ENCODE measurements around the gene PTPN14.
"Not testable (repeated sequence)": the region's sequence is repeated elsewhere in the genome, so short reads cannot be mapped to it uniquely, and the experiment has no call there.

PTPN14 gene

DNA sequence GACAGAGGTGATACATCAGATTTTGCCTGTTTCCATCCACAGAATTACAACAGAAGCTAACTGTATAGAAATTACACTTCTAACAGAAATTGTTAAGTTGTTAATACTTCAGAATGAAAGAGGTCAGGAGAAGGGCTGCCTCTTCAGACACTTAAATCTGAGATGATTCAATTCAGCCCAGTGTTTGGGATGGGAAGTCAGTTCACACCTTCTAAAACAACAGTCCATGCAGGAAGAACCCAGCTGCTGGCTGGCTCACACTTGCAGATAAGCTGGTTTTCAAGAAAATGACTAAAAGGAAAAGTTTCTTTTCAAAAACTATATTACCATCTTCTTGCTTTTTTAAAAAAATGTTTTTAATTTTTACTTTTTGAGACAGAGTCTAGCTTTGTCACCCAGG lies 138.1 kb downstream of the PTPN14 start:
- no peak for TF ChIP-seq JUND (IDR thresholded peaks at IDR 0.05; ENCODE audit: low read depth)
- DNase-seq (ENCODE audit: low read depth in 1 of 2, low spot score in 1 of 2), result no peak
- in situ Hi-C loops (cut with HindIII; ENCODE audit: low pct_unique_long_range_greater_than_20kb, low sequenced_read_pairs), result no loop called here

GRCh38 chr1:214404571-214405213 lies 146.7 kb downstream of the PTPN14 start:
- TF ChIP-seq JUND (IDR thresholded peaks at IDR 0.05; ENCODE audit: low read depth), result no peak
- in situ Hi-C loops (cut with HindIII; ENCODE audit: low pct_unique_long_range_greater_than_20kb, low sequenced_read_pairs), result no loop called here
- DNase-seq (ENCODE audit: low read depth in 1 of 2, low spot score in 1 of 2), result no peak

GRCh38 chr1:214404154-214404553 lies 147.2 kb downstream of the PTPN14 start:
- no peak for TF ChIP-seq JUND (IDR thresholded peaks at IDR 0.05; ENCODE audit: low read depth)
- in situ Hi-C loops (cut with HindIII; ENCODE audit: low pct_unique_long_range_greater_than_20kb, low sequenced_read_pairs), result no loop called here
- DNase-seq (ENCODE audit: low read depth in 1 of 2, low spot score in 1 of 2), result no peak

DNA sequence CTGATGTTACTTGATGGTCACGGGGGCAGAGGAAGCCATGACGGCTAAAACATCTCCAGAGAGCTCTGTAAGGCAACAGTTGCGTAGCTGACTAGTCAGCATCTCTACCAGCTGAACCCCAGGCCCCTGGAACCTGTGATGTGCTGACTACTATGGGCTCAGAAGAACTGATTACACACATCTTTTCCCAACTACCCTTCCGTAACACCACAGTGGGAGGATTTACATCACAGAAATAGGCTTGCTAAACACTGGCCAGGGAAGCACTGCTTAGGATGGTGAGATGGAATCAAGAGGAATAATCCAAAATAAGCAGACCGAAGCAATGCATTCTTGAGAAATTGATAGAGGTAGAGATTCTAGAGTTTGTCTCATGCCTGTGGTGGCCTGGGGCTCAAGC lies 148.0 kb downstream of the PTPN14 start:
- DNase-seq (ENCODE audit: low read depth in 1 of 2, low spot score in 1 of 2), result no peak
- TF ChIP-seq JUND (IDR thresholded peaks at IDR 0.05; ENCODE audit: low read depth), result no peak
- in situ Hi-C loops (cut with HindIII; ENCODE audit: low pct_unique_long_range_greater_than_20kb, low sequenced_read_pairs), result no loop called here

DNA sequence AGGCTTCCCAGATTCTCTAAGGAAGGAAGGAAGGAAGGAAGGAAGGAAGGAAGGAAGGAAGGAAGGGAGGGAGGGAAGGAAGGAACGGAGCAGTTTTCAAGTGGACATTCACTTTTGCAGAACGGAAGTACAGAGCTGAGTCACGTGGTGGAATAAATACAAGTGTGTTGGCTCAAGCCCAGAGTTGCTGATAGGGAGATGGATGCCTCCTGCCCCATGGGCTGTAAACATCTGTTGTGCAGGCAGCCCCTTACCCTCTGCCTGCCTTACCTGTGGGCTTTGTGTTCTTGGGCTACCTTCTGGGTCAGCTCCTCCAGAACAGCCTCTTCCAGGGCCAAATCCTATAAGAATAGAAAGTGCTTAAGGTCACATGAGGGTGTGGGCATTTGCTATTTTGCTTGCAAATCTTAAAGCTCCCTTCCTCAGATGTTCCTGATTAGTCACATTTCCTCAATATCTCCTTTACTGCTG lies 148.8 kb downstream of the PTPN14 start:
- no peak for TF ChIP-seq JUND (IDR thresholded peaks at IDR 0.05; ENCODE audit: low read depth)
- in situ Hi-C loops (cut with HindIII; ENCODE audit: low pct_unique_long_range_greater_than_20kb, low sequenced_read_pairs), result no loop called here
- no peak for DNase-seq (ENCODE audit: low read depth in 1 of 2, low spot score in 1 of 2)

- TF ChIP-seq JUND (IDR thresholded peaks at IDR 0.05; ENCODE audit: low read depth), result no peak
- in situ Hi-C loops (cut with HindIII; ENCODE audit: low pct_unique_long_range_greater_than_20kb, low sequenced_read_pairs), result no loop called here
- no peak for DNase-seq (ENCODE audit: low read depth in 1 of 2, low spot score in 1 of 2)
Measured at GRCh38 chr1:214401666-214402065, 149.7 kb downstream of the PTPN14 start.

DNA sequence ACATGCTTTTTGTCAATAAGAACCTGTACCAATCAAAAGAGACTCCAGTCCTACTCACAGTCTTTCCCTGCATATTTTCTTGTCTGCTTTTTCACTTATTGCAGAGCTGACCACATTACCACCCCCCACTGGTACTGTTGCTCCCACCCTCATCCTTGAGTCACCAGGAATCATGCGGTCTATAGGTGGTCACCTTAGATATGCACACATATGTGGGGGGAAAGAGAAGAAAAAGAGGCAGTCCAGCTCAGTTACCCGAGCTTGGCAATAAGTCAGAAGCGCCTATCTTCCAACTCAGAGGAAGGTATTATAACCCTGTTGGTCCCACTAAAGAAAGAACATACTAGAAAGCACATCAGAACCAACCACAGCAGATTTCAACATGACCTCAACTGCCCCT lies 151.3 kb downstream of the PTPN14 start:
- in situ Hi-C loops (cut with HindIII; ENCODE audit: low pct_unique_long_range_greater_than_20kb, low sequenced_read_pairs), result no loop called here
- no peak for TF ChIP-seq JUND (IDR thresholded peaks at IDR 0.05; ENCODE audit: low read depth)
- DNase-seq (ENCODE audit: low read depth in 1 of 2, low spot score in 1 of 2), result no peak

DNA sequence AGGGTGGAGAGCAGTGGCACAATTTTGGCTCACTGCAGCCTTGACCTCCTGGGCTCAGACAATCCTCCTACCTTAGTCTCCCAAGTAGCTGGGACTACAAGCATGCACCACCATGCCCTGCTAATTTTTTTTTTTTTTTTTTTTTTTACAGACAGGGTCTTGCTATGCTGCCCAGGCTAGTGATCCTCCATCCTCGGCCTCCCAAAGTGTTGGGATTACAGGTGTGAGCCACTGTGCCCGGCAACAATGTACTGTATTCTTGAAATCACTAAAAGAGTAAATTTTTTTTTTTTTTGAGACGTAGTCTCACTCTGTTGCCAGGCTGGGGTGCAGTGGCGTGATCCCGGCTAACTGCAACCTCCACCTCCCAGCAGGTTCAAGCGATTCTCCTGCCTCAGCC lies 152.9 kb downstream of the PTPN14 start:
- DNase-seq (ENCODE audit: low read depth in 1 of 2, low spot score in 1 of 2), result no peak
- TF ChIP-seq JUND (IDR thresholded peaks at IDR 0.05; ENCODE audit: low read depth), result no peak
- in situ Hi-C loops (cut with HindIII; ENCODE audit: low pct_unique_long_range_greater_than_20kb, low sequenced_read_pairs), result no loop called here

- no peak for TF ChIP-seq JUND (IDR thresholded peaks at IDR 0.05; ENCODE audit: low read depth)
- no peak for DNase-seq (ENCODE audit: low read depth in 1 of 2, low spot score in 1 of 2)
- in situ Hi-C loops (cut with HindIII; ENCODE audit: low pct_unique_long_range_greater_than_20kb, low sequenced_read_pairs), result no loop called here
Measured at GRCh38 chr1:214397497-214397896, 153.9 kb downstream of the PTPN14 start.

DNA sequence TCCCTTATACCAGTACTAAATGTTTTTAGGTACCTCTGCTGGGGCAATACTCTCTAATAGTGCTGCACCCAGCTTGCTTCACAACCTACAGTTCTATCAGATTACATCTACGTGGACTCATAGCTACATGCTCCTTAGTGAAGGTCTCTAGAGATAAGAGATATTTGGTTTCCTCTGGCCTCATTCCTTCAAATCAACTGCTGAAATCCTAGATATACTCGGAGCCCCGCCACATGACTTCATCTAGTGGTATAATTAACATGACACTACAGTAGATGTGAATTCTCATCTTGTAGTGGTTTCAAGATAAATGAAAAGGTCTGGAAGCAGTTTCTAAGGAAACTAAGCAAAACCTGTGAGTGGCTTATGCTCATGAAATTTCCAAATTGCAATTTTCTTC lies 155.1 kb downstream of the PTPN14 start:
- no peak for TF ChIP-seq JUND (IDR thresholded peaks at IDR 0.05; ENCODE audit: low read depth)
- in situ Hi-C loops (cut with HindIII; ENCODE audit: low pct_unique_long_range_greater_than_20kb, low sequenced_read_pairs), result no loop called here
- DNase-seq (ENCODE audit: low read depth in 1 of 2, low spot score in 1 of 2), result no peak

DNA sequence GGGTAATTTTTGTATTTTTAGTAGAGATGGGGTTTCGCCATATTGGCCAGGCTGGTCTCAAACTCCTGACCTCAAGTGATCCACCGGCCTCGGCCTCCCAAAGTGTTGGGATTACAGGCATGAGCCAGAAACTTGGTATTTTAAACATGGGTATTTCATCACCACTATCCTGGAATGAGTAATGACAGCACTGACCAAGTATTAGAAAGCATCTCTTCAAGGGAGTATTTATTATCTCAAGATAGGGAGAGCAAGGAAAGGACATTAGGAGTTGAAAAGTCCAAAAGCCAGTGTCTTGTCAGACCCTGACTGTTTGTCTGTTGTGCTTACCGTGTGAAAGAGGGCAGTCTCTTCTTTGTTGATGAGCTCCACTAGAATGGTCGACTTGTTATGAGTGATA lies 156.8 kb downstream of the PTPN14 start:
- DNase-seq (ENCODE audit: low read depth in 1 of 2, low spot score in 1 of 2); in situ Hi-C loops (cut with HindIII; ENCODE audit: low pct_unique_long_range_greater_than_20kb, low sequenced_read_pairs): not testable (repeated sequence)

- in situ Hi-C loops (cut with HindIII; ENCODE audit: low pct_unique_long_range_greater_than_20kb, low sequenced_read_pairs), result no loop called here
- DNase-seq (ENCODE audit: low read depth in 1 of 2, low spot score in 1 of 2), result no peak
- TF ChIP-seq JUND (IDR thresholded peaks at IDR 0.05; ENCODE audit: low read depth), result no peak
Measured at GRCh38 chr1:214393086-214393485, 158.3 kb downstream of the PTPN14 start.

DNA sequence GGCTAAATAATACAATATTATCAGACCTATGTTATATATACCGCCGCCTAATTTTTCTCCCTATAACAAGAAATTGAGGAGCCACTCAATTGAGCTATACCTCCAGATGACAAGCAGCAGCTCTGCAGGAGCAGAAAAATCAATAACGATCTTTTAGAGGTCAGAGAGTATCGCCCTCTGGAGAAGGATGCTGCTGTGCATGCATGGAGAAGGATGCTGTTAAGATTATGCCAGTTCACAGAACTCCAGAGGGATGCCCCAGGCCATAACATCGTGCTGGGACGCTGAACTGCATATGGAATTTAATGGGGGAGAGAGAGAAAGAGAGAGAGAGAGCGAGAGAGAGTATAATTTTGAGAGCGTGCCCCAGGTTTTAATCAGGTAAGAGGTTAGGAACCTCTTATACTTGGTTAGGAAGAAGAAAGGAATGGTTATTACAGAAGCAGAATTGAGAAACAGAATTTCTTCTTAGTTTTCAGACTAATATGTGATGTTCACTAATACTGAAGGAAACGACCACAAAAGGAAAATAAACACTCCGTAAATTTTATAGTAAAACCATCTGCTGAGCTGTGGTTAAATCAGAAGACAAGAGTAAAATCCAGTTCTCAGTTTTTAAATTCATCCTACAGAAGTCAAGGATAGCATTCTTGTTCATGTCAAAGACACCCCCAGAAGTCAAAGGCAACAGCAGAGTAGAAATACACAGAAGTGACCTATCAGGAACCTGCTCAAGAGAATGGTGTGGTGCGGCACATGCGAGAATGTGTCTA lies 159.3 kb downstream of the PTPN14 start:
- no peak for DNase-seq (ENCODE audit: low read depth in 1 of 2, low spot score in 1 of 2)
- in situ Hi-C loops (cut with HindIII; ENCODE audit: low pct_unique_long_range_greater_than_20kb, low sequenced_read_pairs), result no loop called here
- no peak for TF ChIP-seq JUND (IDR thresholded peaks at IDR 0.05; ENCODE audit: low read depth)

Measured in T47D (cell line).